Astrocyte (in vitro differentiated cells and primary cell): Measurements from ENCODE around the gene KMT2C. TPM values are rescaled to one million over a fixed set of nuclear protein-coding genes. Genes with fewer than 3 reads are reported as not detected.

Experiments
- DNase-seq: peaks from one replicate; pipeline ENCODE4 v3.0.0-alpha.2; 2010; ENCODE audit warnings: low read depth
- FAIRE-seq: peaks from 2 replicates; lab custom pipeline; 2011; peaks lifted over from hg19 to GRCh38; lab: Jason Lieb, UNC
- H2AFZ ChIP-seq: 2 replicates; pipeline ENCODE4 v1.6.0; 2012; ENCODE audit warnings: low read depth, low read length, inconsistent platforms
- H3K27ac ChIP-seq: 2 replicates; pipeline ENCODE4 v1.5.1; 2011; ENCODE audit warnings: low read depth, low read length, inconsistent platforms
- H3K27me3 ChIP-seq: 2 replicates; pipeline ENCODE4 v1.6.0; 2011; ENCODE audit warnings: low read length, inconsistent platforms; ENCODE audit not compliant: insufficient read depth
- H3K36me3 ChIP-seq: 2 replicates; pipeline ENCODE4 v1.5.1; 2011; ENCODE audit warnings: low read length, inconsistent platforms; ENCODE audit not compliant: insufficient read depth
- H3K4me1 ChIP-seq: 2 replicates; pipeline ENCODE4 v1.5.1; 2011; ENCODE audit warnings: low read length, inconsistent platforms; ENCODE audit not compliant: insufficient read depth
- H3K4me2 ChIP-seq: 2 replicates; pipeline ENCODE4 v1.6.0; 2012; ENCODE audit warnings: low read length, inconsistent platforms
- H3K4me3 ChIP-seq: 2 replicates; pipeline ENCODE4 v1.5.1; 2011; ENCODE audit warnings: low read depth, mild to moderate bottlenecking, low read length, inconsistent platforms; ENCODE audit not compliant: insufficient read depth
- H3K79me2 ChIP-seq: 2 replicates; pipeline ENCODE4 v1.6.0; 2012; ENCODE audit warnings: mild to moderate bottlenecking, low read length, inconsistent platforms; ENCODE audit not compliant: insufficient read depth
- H3K9ac ChIP-seq: 2 replicates; pipeline ENCODE4 v1.6.0; 2012; ENCODE audit warnings: mild to moderate bottlenecking, low read length, inconsistent platforms
- H3K9me3 ChIP-seq: 2 replicates; pipeline ENCODE4 v1.5.1; 2012; ENCODE audit warnings: low read depth, mild to moderate bottlenecking, low read length, inconsistent platforms; ENCODE audit not compliant: insufficient read depth
- H4K20me1 ChIP-seq: 2 replicates; pipeline ENCODE4 v1.6.0; 2012; ENCODE audit warnings: low read length, inconsistent platforms; ENCODE audit not compliant: insufficient read depth
- H3K27ac Mint-ChIP-seq: one replicate; pipeline ENCODE4 v1.8.0; 2021; ENCODE audit warnings: mild to moderate bottlenecking, mixed read lengths; ENCODE audit not compliant: unreplicated experiment
- H3K27me3 Mint-ChIP-seq: one replicate; pipeline ENCODE4 v1.8.0; 2021; ENCODE audit warnings: low read depth, mixed read lengths; ENCODE audit not compliant: unreplicated experiment
- H3K36me3 Mint-ChIP-seq: one replicate; pipeline ENCODE4 v1.8.0; 2021; ENCODE audit warnings: low read depth, mixed read lengths; ENCODE audit not compliant: unreplicated experiment
- H3K4me1 Mint-ChIP-seq: one replicate; pipeline ENCODE4 v1.8.0; 2021; ENCODE audit warnings: low read depth, mixed read lengths; ENCODE audit not compliant: unreplicated experiment
- H3K4me3 Mint-ChIP-seq: one replicate; pipeline ENCODE4 v1.8.0; 2021; ENCODE audit warnings: mild to moderate bottlenecking, moderate library complexity, mixed read lengths; ENCODE audit not compliant: unreplicated experiment
- H3K9me3 Mint-ChIP-seq: one replicate; pipeline ENCODE4 v1.8.0; 2021; ENCODE audit warnings: mild to moderate bottlenecking, mixed read lengths; ENCODE audit not compliant: unreplicated experiment
- CTCF ChIP-seq: IDR thresholded peaks from 2 replicates; pipeline ENCODE4 v1.5.1; 2011; ENCODE audit warnings: low read depth, mild to moderate bottlenecking, inconsistent platforms, low read length, moderate library complexity; ENCODE audit not compliant: insufficient read depth
- EZH2 ChIP-seq: IDR thresholded peaks from 2 replicates; pipeline ENCODE4 v1.6.1; 2012; ENCODE audit warnings: mild to moderate bottlenecking, low read length, inconsistent platforms; ENCODE audit not compliant: insufficient read depth
- total RNA-seq: library from RNA; stranded (reverse); gene quantifications from 2 replicates; pipeline ENCODE4 v1.2.1, GENCODE V29; 2021

KMT2C gene
- total RNA-seq, 1 donor from 2014 or later, result 59.0 TPM

GRCh38 chr7:152347888-152348287 is 87.9 kb downstream of the KMT2C start:
- H3K4me3 ChIP-seq, result no peak overlapping the region
- peaks cover 83% of the 10 kb centered on the region for H3K79me2 ChIP-seq
- H3K9ac ChIP-seq, result no peak overlapping the region
- TF ChIP-seq CTCF (no peak), EZH2 (no peak)
- H2AFZ ChIP-seq, result no peak overlapping the region
- Mint-ChIP-seq H3K27me3 (no peaks in the 10 kb centered on the region), H3K4me3 (no peak overlapping the region), H3K36me3 (peaks cover 18% of the 10 kb centered on the region), H3K9me3 (peaks cover 2% of the 10 kb centered on the region), H3K27ac (no peak overlapping the region), H3K4me1 (peaks cover 2% of the 10 kb centered on the region)
- H3K27me3 ChIP-seq, result no peaks in the 10 kb centered on the region
- H3K4me2 ChIP-seq, result no peak overlapping the region
- no peaks in the 10 kb centered on the region for H3K4me1 ChIP-seq
- DNase-seq, result no peak
- no peak for FAIRE-seq
- H3K36me3 ChIP-seq, result no peaks in the 10 kb centered on the region
- peaks cover 45% of the 10 kb centered on the region for H4K20me1 ChIP-seq
- H3K9me3 ChIP-seq, result no peaks in the 10 kb centered on the region
- H3K27ac ChIP-seq, result no peak overlapping the region

DNA sequence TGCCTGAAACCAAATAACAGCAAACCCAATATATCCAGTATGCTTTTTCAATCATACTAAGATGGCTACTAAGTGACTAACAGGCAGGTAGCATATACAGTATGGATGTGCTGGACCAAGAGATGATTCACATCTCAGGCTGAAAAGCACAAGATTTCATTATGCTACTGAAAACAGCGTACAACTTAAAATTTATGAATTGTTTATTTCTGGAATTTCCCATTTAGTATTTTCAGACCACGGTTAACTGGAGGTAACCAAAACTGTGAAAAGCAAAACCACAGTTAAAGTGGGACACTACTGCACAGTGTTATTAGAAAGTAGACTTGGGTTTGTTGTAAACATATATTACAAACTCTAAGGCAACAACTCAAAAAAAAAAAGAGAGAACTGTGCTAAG is 91.5 kb downstream of the KMT2C start:
- no peak overlapping the region for H3K4me3 ChIP-seq
- H2AFZ ChIP-seq, result no peak overlapping the region
- FAIRE-seq (no peak), DNase-seq (no peak)
- no peaks in the 10 kb centered on the region for H3K9me3 ChIP-seq
- peaks cover 18% of the 10 kb centered on the region for H3K36me3 Mint-ChIP-seq
- no peak overlapping the region for H3K4me3 Mint-ChIP-seq
- no peaks in the 10 kb centered on the region for H3K27me3 ChIP-seq
- peaks cover 92% of the 10 kb centered on the region for H3K79me2 ChIP-seq
- no peaks in the 10 kb centered on the region for H3K36me3 ChIP-seq
- H3K9me3 Mint-ChIP-seq, result peaks cover 2% of the 10 kb centered on the region
- H3K27ac Mint-ChIP-seq, result no peak overlapping the region
- no peak overlapping the region for H3K27ac ChIP-seq
- H3K4me1 Mint-ChIP-seq, result peaks cover 9% of the 10 kb centered on the region
- H3K9ac ChIP-seq, result no peak overlapping the region
- H3K4me2 ChIP-seq, result no peak overlapping the region
- H4K20me1 ChIP-seq, result peaks cover 61% of the 10 kb centered on the region
- no peaks in the 10 kb centered on the region for H3K27me3 Mint-ChIP-seq
- no peaks in the 10 kb centered on the region for H3K4me1 ChIP-seq
- TF ChIP-seq EZH2 (no peak), CTCF (no peak)

GRCh38 chr7:152342796-152343195 is 93.0 kb downstream of the KMT2C start:
- H3K27me3 Mint-ChIP-seq, result no peaks in the 10 kb centered on the region
- Histone ChIP-seq H3K36me3 (no peaks in the 10 kb centered on the region), H4K20me1 (peaks cover 73% of the 10 kb centered on the region), H3K4me3 (no peak overlapping the region), H3K9ac (no peak overlapping the region), H3K9me3 (no peaks in the 10 kb centered on the region), H3K79me2 (peaks cover 94% of the 10 kb centered on the region), H3K27me3 (no peaks in the 10 kb centered on the region), H2AFZ (no peak overlapping the region), H3K27ac (no peak overlapping the region), H3K4me1 (no peaks in the 10 kb centered on the region), H3K4me2 (no peak overlapping the region)
- TF ChIP-seq CTCF (no peak), EZH2 (no peak)
- peaks cover 9% of the 10 kb centered on the region for H3K4me1 Mint-ChIP-seq
- no peak for FAIRE-seq
- no peak overlapping the region for H3K4me3 Mint-ChIP-seq
- H3K27ac Mint-ChIP-seq, result no peak overlapping the region
- DNase-seq, result no peak
- H3K36me3 Mint-ChIP-seq, result peaks cover 9% of the 10 kb centered on the region
- peaks cover 2% of the 10 kb centered on the region for H3K9me3 Mint-ChIP-seq
